Breast epithelium (tissue), 4 donors: ENCODE data around the gene POFUT2. TPM values are rescaled to one million over a fixed set of nuclear protein-coding genes. Genes with fewer than 3 reads are reported as not detected.

Experiments used
- DNase-seq, 2 donors: peaks; one replicate each; pipeline ENCODE4 v3.0.0-alpha.2; 2019; ENCODE audit warnings: low spot score in 2 of 2
- H3K27ac ChIP-seq, 2 donors: fragments of 200-600 bp; sonication (generic) in 1 of 2; one replicate each; pipeline ENCODE4 v1.5.1; 2016 to 2019; ENCODE audit warnings: mild to moderate bottlenecking in 1 of 2
- H3K27me3 ChIP-seq, 2 donors: fragments of 200-600 bp; sonication (generic) in 1 of 2; one replicate each; pipeline versions ENCODE4 v1.5.1 to v1.6.0; 2017 to 2019; ENCODE audit warnings: control low read depth in 1 of 2, mild to moderate bottlenecking in 1 of 2
- H3K36me3 ChIP-seq: fragments of 200-600 bp; one replicate; pipeline ENCODE4 v1.5.1; 2019
- H3K4me1 ChIP-seq, 2 donors: fragments of 200-600 bp; sonication (generic); one replicate each; pipeline ENCODE4 v1.5.1; 2016 to 2019; ENCODE audit warnings: control low read depth in 1 of 2
- H3K4me3 ChIP-seq, 3 donors: fragments of 200-600 bp; sonication (generic); 1 replicate in 2 of 3; 2 replicates in 1 of 3; pipeline ENCODE4 v1.5.1; 2016 to 2019; ENCODE audit warnings: mild to moderate bottlenecking in 3 of 3, moderate library complexity in 2 of 3
- H3K9me3 ChIP-seq, 2 donors: fragments of 200-600 bp; sonication (generic) in 1 of 2; one replicate each; pipeline ENCODE4 v1.5.1; 2016 to 2019; ENCODE audit warnings: control low read depth in 1 of 2
- CTCF ChIP-seq, 3 donors: fragments of 450-650 bp; IDR thresholded peaks; one replicate each; pipeline ENCODE4 v1.5.1; 2016 to 2017; ENCODE audit warnings: antibody characterized with exemption in 3 of 3, mild to moderate bottlenecking in 3 of 3, moderate library complexity in 3 of 3
- POLR2A ChIP-seq: fragments of 450-650 bp; IDR thresholded peaks from one replicate; pipeline ENCODE4 v1.6.1; 2016; ENCODE audit warnings: antibody characterized with exemption, mild to moderate bottlenecking, moderate library complexity
- POLR2AphosphoS5 ChIP-seq, 3 donors: sonication (generic); formaldehyde crosslinking; IDR thresholded peaks; one replicate each; pipeline ENCODE4 v1.6.1; 2017; ENCODE audit warnings: antibody characterized with exemption in 3 of 3
- intact Hi-C: fragments of 100-400 bp; cut with DNase I; formaldehyde crosslinking; loops from one replicate; pipeline ENCODE4 v1.15.1; 2023; ENCODE audit warnings: low total_unique reads
- total RNA-seq, 3 donors: library from RNA; depleted of rRNA; stranded (reverse); fragments of >200 nt; gene quantifications; one replicate each; pipeline ENCODE4 v1.1.0, GENCODE V29; 2016

The POFUT2 gene
- total RNA-seq, 3 donors from 2014 or later, result 20.0 to 22.9 (median 22.1) TPM

GRCh38 chr21:45228656-45229240 lies 58.9 kb downstream of the POFUT2 start:
- H3K9me3 ChIP-seq, result no peaks in the 10 kb centered on the region
- H3K36me3 ChIP-seq, result no peaks in the 10 kb centered on the region
- DNase-seq, result no peak
- intact Hi-C loops, result loop anchor here (5.0 kb wide), 1 partner anchor 839 kb away; no protein-coding TSS in a partner anchor
- no peaks in the 10 kb centered on the region for H3K4me1 ChIP-seq
- no peaks in the 10 kb centered on the region for H3K27me3 ChIP-seq
- no peak overlapping the region for H3K4me3 ChIP-seq
- H3K27ac ChIP-seq, result no peak overlapping the region
- TF ChIP-seq POLR2A (no peak), CTCF (IDR thresholded peaks at IDR 0.05) (no peak), POLR2AphosphoS5 (IDR thresholded peaks at IDR 0.05) (no peak)

DNA sequence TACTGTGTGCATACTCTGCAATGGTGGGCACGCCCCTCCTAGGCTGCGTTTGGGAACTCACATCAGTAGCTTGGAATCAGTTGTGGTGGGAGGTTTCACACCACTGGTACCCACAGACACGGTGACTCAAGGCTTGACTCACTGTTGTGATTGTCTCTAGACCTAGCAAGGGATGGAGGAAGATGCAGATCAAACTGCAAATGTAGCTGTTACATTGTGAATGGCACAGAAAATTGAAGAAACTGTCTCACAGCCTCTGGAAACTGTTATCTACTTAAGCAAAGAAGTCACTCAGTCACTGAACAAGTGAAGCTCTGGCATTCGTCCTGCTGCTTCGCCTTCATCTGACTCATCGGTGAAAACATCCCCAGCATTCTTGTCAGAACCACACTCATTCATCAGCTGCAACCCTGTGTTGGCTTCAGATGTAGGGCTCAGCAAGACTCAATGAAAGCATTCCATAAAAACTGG lies 59.5 kb downstream of the POFUT2 start:
- H3K27ac ChIP-seq, result no peak overlapping the region
- H3K9me3 ChIP-seq, result no peaks in the 10 kb centered on the region
- TF ChIP-seq POLR2AphosphoS5 (IDR thresholded peaks at IDR 0.05), result no peak
- TF ChIP-seq CTCF (IDR thresholded peaks at IDR 0.05), result no peak
- TF ChIP-seq POLR2A, result no peak

GRCh38 chr21:45227735-45228134 lies 60.0 kb downstream of the POFUT2 start:
- intact Hi-C loops, result loop anchor here (5.0 kb wide), 1 partner anchor 840 kb away; no protein-coding TSS in a partner anchor
- Histone ChIP-seq H3K36me3 (no peaks in the 10 kb centered on the region), H3K27ac (no peak overlapping the region), H3K9me3 (no peaks in the 10 kb centered on the region), H3K4me1 (no peaks in the 10 kb centered on the region), H3K4me3 (no peak overlapping the region), H3K27me3 (no peaks in the 10 kb centered on the region)
- DNase-seq, result no peak
- TF ChIP-seq CTCF (IDR thresholded peaks at IDR 0.05), result no peak
- no peak for TF ChIP-seq POLR2A
- TF ChIP-seq POLR2AphosphoS5 (IDR thresholded peaks at IDR 0.05), result no peak

More for the DNA sequence above, 59.5 kb downstream of the POFUT2 start:
- Histone ChIP-seq H3K4me1 (no peaks in the 10 kb centered on the region), H3K36me3 (no peaks in the 10 kb centered on the region), H3K27me3 (no peaks in the 10 kb centered on the region), H3K4me3 (no peak overlapping the region)
- intact Hi-C loops, result loop anchor here (5.0 kb wide), 1 partner anchor 839 kb away; no protein-coding TSS in a partner anchor
- DNase-seq, result peak in 1 of 2 donors; percentile 49

DNA sequence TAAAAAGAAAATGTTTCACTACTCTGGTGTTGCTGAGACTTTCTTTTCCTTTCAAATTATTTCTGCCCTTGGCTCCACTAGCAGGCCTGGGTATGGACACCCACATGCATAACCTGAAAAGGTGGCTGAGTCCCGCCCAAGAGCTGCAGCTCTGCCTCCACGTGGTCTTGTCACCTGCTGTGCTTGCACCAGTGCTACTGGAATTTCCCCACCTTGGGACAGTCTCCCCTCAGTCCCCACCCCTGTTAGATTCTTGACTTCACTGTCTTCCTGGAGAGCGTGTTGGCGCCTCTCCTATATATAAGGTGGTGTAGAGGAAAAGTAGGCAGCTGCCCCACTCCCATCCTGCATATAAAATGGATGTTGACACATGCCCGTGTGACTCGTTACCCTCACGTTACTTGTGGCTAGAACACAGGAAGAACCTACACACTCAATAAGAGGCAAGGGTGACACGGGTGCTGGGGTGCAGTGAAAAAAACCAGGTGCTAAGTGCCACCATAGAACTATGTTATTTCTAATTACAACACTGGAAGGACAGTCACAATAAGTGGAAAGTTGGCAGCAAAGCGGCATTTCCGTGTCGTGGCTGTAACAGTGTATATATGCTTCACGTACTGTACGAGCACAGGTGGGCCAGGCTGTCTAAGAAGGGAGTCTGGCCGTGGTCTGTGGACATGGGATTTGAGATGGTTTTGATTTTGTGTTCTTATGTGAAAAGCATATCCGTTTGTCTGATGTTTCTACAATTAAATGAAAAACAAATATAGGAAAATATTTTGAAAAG lies 61.0 kb downstream of the POFUT2 start:
- TF ChIP-seq POLR2A, result no peak
- no peak for TF ChIP-seq CTCF (IDR thresholded peaks at IDR 0.05)
- no peak for TF ChIP-seq POLR2AphosphoS5 (IDR thresholded peaks at IDR 0.05)
- DNase-seq, result no peak
- intact Hi-C loops, result loop anchor here (5.0 kb wide), 1 partner anchor 841 kb away; no protein-coding TSS in a partner anchor
- no peaks in the 10 kb centered on the region for H3K4me1 ChIP-seq
- H3K9me3 ChIP-seq, result no peaks in the 10 kb centered on the region
- H3K27ac ChIP-seq, result no peak overlapping the region
- no peak overlapping the region for H3K4me3 ChIP-seq
- H3K27me3 ChIP-seq, result no peaks in the 10 kb centered on the region
- H3K36me3 ChIP-seq, result no peaks in the 10 kb centered on the region
